22Rv1 (cell line): Measurements from ENCODE around the gene AFF2.

ENCODE experiments used
- CTCF ChIP-seq: fragments of 450-650 bp; IDR thresholded peaks from 2 replicates; pipeline ENCODE4 v1.5.1; 2017; ENCODE audit warnings: mild to moderate bottlenecking
- ZFX ChIP-seq: fragments of 450-650 bp; IDR thresholded peaks from 2 replicates; pipeline ENCODE4 v1.6.1; 2017; ENCODE audit warnings: antibody characterized with exemption, borderline replicate concordance

GRCh38 chrX:148836741-148837140 lies 336.3 kb downstream of the AFF2 start:
- TF ChIP-seq CTCF (no peak), ZFX (no peak)
